GM21381 (cell line): ENCODE measurements around the gene HSPA9.
A peak's percentile ranks its signal among the peaks of the same experiment; 100 is the strongest.

Experiments used
- ATAC-seq: cut with Tn5 transposase; IDR thresholded peaks from one replicate; pipeline ENCODE4 v1.9.1; 2021; ENCODE audit warnings: mild to moderate bottlenecking, moderate library complexity; ENCODE audit not compliant: unreplicated experiment

Gene HSPA9

GRCh38 chr5:138575194-138576015 lies at the start of gene HSPA9:
TSS of gene HSPA9 (minus strand) at chr5:138575401. CDS start at chr5:138575318, 83 bp downstream.
- ATAC-seq = peak; percentile 80

GRCh38 chr5:138623053-138623452 lies 47.9 kb upstream of the HSPA9 start:
- no peak for ATAC-seq

GRCh38 chr5:138622051-138622450 lies 46.9 kb upstream of the HSPA9 start:
- ATAC-seq = no peak

- ATAC-seq = no peak
Measured at GRCh38 chr5:138620663-138621224, 45.5 kb upstream of the HSPA9 start.

GRCh38 chr5:138616508-138616907 lies 41.3 kb upstream of the HSPA9 start:
- no peak for ATAC-seq

- no peak for ATAC-seq
Measured at GRCh38 chr5:138615461-138615860, 40.3 kb upstream of the HSPA9 start.

GRCh38 chr5:138611678-138612218 lies 36.5 kb upstream of the HSPA9 start:
- ATAC-seq = no peak

GRCh38 chr5:138610918-138611677 lies 35.9 kb upstream of the HSPA9 start:
- ATAC-seq = no peak

GRCh38 chr5:138610415-138610917 lies 35.3 kb upstream of the HSPA9 start:
- no peak for ATAC-seq

- no peak for ATAC-seq
Measured at GRCh38 chr5:138606378-138607064, 31.3 kb upstream of the HSPA9 start.

- ATAC-seq = peak; percentile 80
Measured at GRCh38 chr5:138605254-138605972, 30.2 kb upstream of the HSPA9 start.

GRCh38 chr5:138604176-138604785 lies 29.1 kb upstream of the HSPA9 start:
- ATAC-seq = no peak

GRCh38 chr5:138603249-138603920 lies 28.2 kb upstream of the HSPA9 start:
- ATAC-seq = peak; percentile 48

GRCh38 chr5:138602371-138603000 lies 27.3 kb upstream of the HSPA9 start:
- no peak for ATAC-seq

- no peak for ATAC-seq
Measured at GRCh38 chr5:138601444-138601843, 26.2 kb upstream of the HSPA9 start.

- no peak for ATAC-seq
Measured at GRCh38 chr5:138600446-138600845, 25.2 kb upstream of the HSPA9 start.

GRCh38 chr5:138597661-138598400 lies 22.6 kb upstream of the HSPA9 start:
- ATAC-seq = no peak
